ENCODE results near the gene PCYT1B. TPM values are rescaled to one million over a fixed set of nuclear protein-coding genes. Genes with fewer than 3 reads are reported as not detected.

Gene PCYT1B
- total and polyA plus RNA-seq, 2 of the 13 experiments (the other 11 are each of a cell fraction or from before 2014, with no cell fraction given): 6.1 to 9.2 TPM

GRCh38 chrX:24643116-24643515, 4.0 kb downstream of the PCYT1B start:
- H3K4me2 ChIP-seq (ENCODE audit: low read depth, low read length): no peak overlapping the region

GRCh38 chrX:24629701-24630100, 17.4 kb downstream of the PCYT1B start:
- H3K27me3 ChIP-seq (ENCODE audit: control insufficient read depth in 1 of 2, insufficient read depth in 2 of 2, low read length in 2 of 2): no peaks in the 10 kb centered on the region
- ATAC-seq (no peak), FAIRE-seq (no peak), DNase-seq (ENCODE audit: low spot score) (no peak)
- no peaks in the 10 kb centered on the region for H3K9me3 ChIP-seq (ENCODE audit: low read length)
- POLR2A ChIA-PET: no interaction called here
- no peak overlapping the region for H3K4me3 ChIP-seq (replicated peaks in 1 of 3; ENCODE audit: insufficient read depth in 1 of 3, low read depth in 2 of 3, low read length in 3 of 3)
- H3K36me3 ChIP-seq (replicated peaks in 1 of 2; ENCODE audit: control insufficient read depth in 1 of 2, insufficient read depth in 2 of 2, low read length in 2 of 2): no peaks in the 10 kb centered on the region
- H3K4me2 ChIP-seq (ENCODE audit: low read depth, low read length): no peak overlapping the region
- H4K20me1 ChIP-seq (ENCODE audit: insufficient read depth, low read length): no peaks in the 10 kb centered on the region
- no peak overlapping the region for H2AFZ ChIP-seq (ENCODE audit: low read length)
- BruUV-seq (replicated peaks): no TSS peak
- WGBS (ENCODE audit: low lambda C conversion rate): 100% methylated on average over 1 of the region's 1 CpG
- in situ Hi-C loops (cut with HindIII; ENCODE audit: extremely low pct_ligation_motif_present, low pct_unique_long_range_greater_than_20kb) (no loop called here), intact Hi-C loops (cut with micrococcal nuclease; ENCODE audit: unreplicated experiment) (no loop called here)
- no peaks in the 10 kb centered on the region for H3K4me1 ChIP-seq (ENCODE audit: insufficient read depth, low read length)
- H3K79me2 ChIP-seq (ENCODE audit: insufficient read depth, low read length): no peaks in the 10 kb centered on the region
- CTCF ChIA-PET (ENCODE audit: low intra/inter-chr PET ratio, low total read pairs): no interaction called here
- H3K9ac ChIP-seq (ENCODE audit: insufficient read depth, low read depth, low read length): no peak overlapping the region
- H3K27ac ChIP-seq (ENCODE audit: extremely low read length, insufficient read depth, low read length): no peak overlapping the region
- TF ChIP-seq ZNF709 (CRISPR knock-in tag; IDR thresholded peaks at IDR 0.05): no peak
- no peak for TF ChIP-seq HNF1B (CRISPR knock-in tag; IDR thresholded peaks at IDR 0.05)
- no peak for TF ChIP-seq ZNF33B (CRISPR knock-in tag; IDR thresholded peaks at IDR 0.05)
- no peak for TF ChIP-seq ZNF430 (CRISPR knock-in tag; IDR thresholded peaks at IDR 0.05)
- no peak for TF ChIP-seq GTF3A (CRISPR knock-in tag; conservative IDR thresholded peaks at IDR 0.05)
- no peak for TF ChIP-seq MBD4 (IDR thresholded peaks at IDR 0.05; ENCODE audit: borderline replicate concordance, low read length)
- no peak for TF ChIP-seq ZNF30 (CRISPR knock-in tag; IDR thresholded peaks at IDR 0.05)
- no peak for TF ChIP-seq MNT (IDR thresholded peaks at IDR 0.05)
- TF ChIP-seq HIVEP1 (CRISPR knock-in tag; IDR thresholded peaks at IDR 0.05): no peak

More at GRCh38 chrX:24643116-24643515, 4.0 kb downstream of the PCYT1B start:
- Histone ChIP-seq H2AFZ (ENCODE audit: low read length) (no peak overlapping the region), H3K4me3 (replicated peaks in 1 of 3; ENCODE audit: insufficient read depth in 1 of 3, low read depth in 2 of 3, low read length in 3 of 3) (no peak overlapping the region), H3K27me3 (ENCODE audit: control insufficient read depth in 1 of 2, insufficient read depth in 2 of 2, low read length in 2 of 2) (no peaks in the 10 kb centered on the region), H3K79me2 (ENCODE audit: insufficient read depth, low read length) (no peaks in the 10 kb centered on the region), H3K36me3 (replicated peaks in 1 of 2; ENCODE audit: control insufficient read depth in 1 of 2, insufficient read depth in 2 of 2, low read length in 2 of 2) (no peaks in the 10 kb centered on the region), H3K4me1 (ENCODE audit: insufficient read depth, low read length) (no peaks in the 10 kb centered on the region), H3K27ac (ENCODE audit: extremely low read length, insufficient read depth, low read length) (no peak overlapping the region), H4K20me1 (ENCODE audit: insufficient read depth, low read length) (no peaks in the 10 kb centered on the region), H3K9me3 (ENCODE audit: low read length) (no peaks in the 10 kb centered on the region), H3K9ac (ENCODE audit: insufficient read depth, low read depth, low read length) (no peak overlapping the region)
- intact Hi-C loops (cut with micrococcal nuclease; ENCODE audit: unreplicated experiment): no loop called here
- ChIA-PET CTCF (ENCODE audit: low intra/inter-chr PET ratio, low total read pairs) (no interaction called here), POLR2A (no interaction called here)
- in situ Hi-C loops (cut with HindIII; ENCODE audit: extremely low pct_ligation_motif_present, low pct_unique_long_range_greater_than_20kb): no loop called here
- no TSS peak for BruUV-seq (replicated peaks)
- DNase-seq (ENCODE audit: low spot score): no peak
- TF ChIP-seq ZNF512B (CRISPR knock-in tag; IDR thresholded peaks at IDR 0.05; ENCODE audit: borderline replicate concordance): no peak
- no peak for TF ChIP-seq NFATC3 (CRISPR knock-in tag; IDR thresholded peaks at IDR 0.05)
- FAIRE-seq: peak; percentile 51
- no peak for ATAC-seq

Data from HepG2 (cell line).